GM23338 (cell line): ENCODE results near the gene APBA2.

Experiments used
- CREB1 ChIP-seq: fragments of 250-450 bp; sonication (Bioruptor Pico); IDR thresholded peaks from 2 replicates; pipeline ENCODE4 v1.5.0; 2020; ENCODE audit warnings: low read depth, mild to moderate bottlenecking, moderate library complexity
- CTCF ChIP-seq, 2 experiments: fragments of 200-600 bp in 1 of 2; sonication (generic) in 1 of 2; conservative IDR thresholded peaks; 2 replicates each; pipeline versions ENCODE4 v1.5.1 to v1.6.1; 2016 to 2017; ENCODE audit warnings: antibody characterized with exemption in 2 of 2, low read depth in 2 of 2, mild to moderate bottlenecking in 2 of 2, moderate library complexity in 1 of 2
- ETS1 ChIP-seq: IDR thresholded peaks from 2 replicates; pipeline ENCODE4 v1.6.1; 2016; ENCODE audit warnings: antibody characterized with exemption
- EZH2 ChIP-seq: fragments of 200-600 bp; sonication (generic); IDR thresholded peaks from one replicate; pipeline ENCODE4 v1.8.0; 2017; ENCODE audit warnings: antibody characterized with exemption, mild to moderate bottlenecking, low read depth; ENCODE audit not compliant: unreplicated experiment
- EZH2phosphoT487 ChIP-seq: fragments of 200-600 bp; sonication (generic); IDR thresholded peaks from one replicate; pipeline ENCODE4 v1.8.1; 2018; ENCODE audit warnings: antibody characterized with exemption; ENCODE audit not compliant: unreplicated experiment
- JUNB ChIP-seq: IDR thresholded peaks from one replicate; pipeline ENCODE4 v1.6.1; 2016; ENCODE audit warnings: antibody characterized with exemption; ENCODE audit not compliant: unreplicated experiment
- NANOG ChIP-seq: IDR thresholded peaks from 2 replicates; pipeline ENCODE4 v1.6.1; 2016; ENCODE audit warnings: antibody characterized with exemption, borderline replicate concordance
- POLR2AphosphoS5 ChIP-seq: IDR thresholded peaks from 2 replicates; pipeline ENCODE4 v1.6.1; 2016; ENCODE audit warnings: antibody characterized with exemption, low read depth
- REST ChIP-seq: IDR thresholded peaks from one replicate; pipeline ENCODE4 v1.6.1; 2018; ENCODE audit warnings: antibody characterized with exemption; ENCODE audit not compliant: unreplicated experiment
- STAT1 ChIP-seq: IDR thresholded peaks from one replicate; pipeline ENCODE4 v1.6.1; 2016; ENCODE audit warnings: antibody characterized with exemption; ENCODE audit not compliant: unreplicated experiment
- ZNF114 ChIP-seq: fragments of 250-450 bp; sonication (Bioruptor Pico); IDR thresholded peaks from 2 replicates; pipeline ENCODE4 v1.5.0; 2020; ENCODE audit warnings: mild to moderate bottlenecking, moderate library complexity
- ZNF462 ChIP-seq: fragments of 250-450 bp; sonication (Bioruptor Pico); IDR thresholded peaks from 2 replicates; pipeline ENCODE4 v1.5.0; 2020; ENCODE audit warnings: mild to moderate bottlenecking, moderate library complexity

GRCh38 chr15:28934645-28935044 is 48.9 kb downstream of the APBA2 start:
- TF ChIP-seq EZH2 (no peak), CTCF (conservative IDR thresholded peaks at IDR 0.05; ENCODE audit: low read depth in 2 of 2) (no peak), POLR2AphosphoS5 (no peak), REST (no peak), ETS1 (no peak), EZH2phosphoT487 (no peak), JUNB (no peak), ZNF462 (CRISPR knock-in tag) (no peak), STAT1 (no peak), NANOG (no peak), CREB1 (no peak), ZNF114 (CRISPR knock-in tag) (no peak)
